Trophoblast cell (in vitro differentiated cells and primary cell): ENCODE data around the gene PEA15.

ENCODE experiments used
- DNase-seq, 2 donors: peaks; one replicate each; pipeline ENCODE4 v3.0.0-alpha.2; 2016
- H2AFZ ChIP-seq: 2 replicates; pipeline ENCODE4 v1.6.1; 2013; ENCODE audit warnings: low read length, moderate library complexity, mild to moderate bottlenecking; ENCODE audit not compliant: insufficient read depth, poor library complexity
- H2AK5ac ChIP-seq: 2 replicates; pipeline ENCODE4 v1.6.1; 2013; ENCODE audit warnings: mild to moderate bottlenecking, low read length
- H2BK120ac ChIP-seq: 2 replicates; pipeline ENCODE4 v1.6.1; 2013; ENCODE audit warnings: low read length, mild to moderate bottlenecking, moderate library complexity; ENCODE audit not compliant: insufficient read depth, poor library complexity
- H2BK12ac ChIP-seq: 2 replicates; pipeline ENCODE4 v1.6.1; 2013; ENCODE audit warnings: mild to moderate bottlenecking, low read length, moderate library complexity
- H2BK5ac ChIP-seq: 2 replicates; pipeline ENCODE4 v1.6.1; 2013; ENCODE audit warnings: low read length, low read depth, moderate library complexity, mild to moderate bottlenecking; ENCODE audit not compliant: poor library complexity
- H3K14ac ChIP-seq: 2 replicates; pipeline ENCODE4 v1.6.1; 2013; ENCODE audit warnings: mild to moderate bottlenecking, low read length
- H3K18ac ChIP-seq: 2 replicates; pipeline ENCODE4 v1.6.1; 2013; ENCODE audit warnings: mild to moderate bottlenecking, low read length
- H3K23ac ChIP-seq: 2 replicates; pipeline ENCODE4 v1.6.1; 2013; ENCODE audit warnings: low read length
- H3K27ac ChIP-seq: 2 replicates; pipeline ENCODE4 v1.5.1; 2013; ENCODE audit warnings: low read depth, mild to moderate bottlenecking, inconsistent platforms, low read length, moderate library complexity
- H3K27me3 ChIP-seq: 2 replicates; pipeline ENCODE4 v1.6.1; 2013; ENCODE audit warnings: inconsistent platforms, mild to moderate bottlenecking, low read length, moderate library complexity; ENCODE audit not compliant: insufficient read depth
- H3K36me3 ChIP-seq, 2 experiments: 1 replicate in 1 of 2; 2 replicates in 1 of 2; pipeline ENCODE4 v1.6.1; 2013; ENCODE audit warnings: low read length in 2 of 2, mild to moderate bottlenecking in 2 of 2, moderate library complexity in 1 of 2; ENCODE audit not compliant: insufficient read depth in 2 of 2, control insufficient read depth in 1 of 2
- H3K4ac ChIP-seq: 2 replicates; pipeline ENCODE4 v1.6.1; 2013; ENCODE audit warnings: low read depth, mild to moderate bottlenecking, low read length, moderate library complexity
- H3K4me1 ChIP-seq, 2 experiments: 1 replicate in 1 of 2; 2 replicates in 1 of 2; pipeline ENCODE4 v1.6.1; 2013; ENCODE audit warnings: low read length in 2 of 2, mild to moderate bottlenecking in 2 of 2, moderate library complexity in 1 of 2; ENCODE audit not compliant: insufficient read depth in 2 of 2, control insufficient read depth in 1 of 2
- H3K4me2 ChIP-seq: 2 replicates; pipeline ENCODE4 v1.6.1; 2013; ENCODE audit warnings: inconsistent platforms, mild to moderate bottlenecking, low read length, moderate library complexity
- H3K4me3 ChIP-seq: 2 replicates; pipeline ENCODE4 v1.5.1; 2013; ENCODE audit warnings: mild to moderate bottlenecking, low read depth, low read length, inconsistent platforms
- H3K79me1 ChIP-seq: one replicate; pipeline ENCODE4 v1.6.1; 2013; ENCODE audit warnings: low read length
- H3K79me2 ChIP-seq: 2 replicates; pipeline ENCODE4 v1.6.1; 2013; ENCODE audit warnings: low read length, mild to moderate bottlenecking; ENCODE audit not compliant: control insufficient read depth, insufficient read depth, poor library complexity
- H3K9ac ChIP-seq: 2 replicates; pipeline ENCODE4 v1.6.1; 2013; ENCODE audit warnings: mild to moderate bottlenecking, low read length
- H3K9me3 ChIP-seq: 2 replicates; pipeline ENCODE4 v1.6.1; 2013; ENCODE audit warnings: low read depth, mild to moderate bottlenecking, control low read depth, inconsistent platforms, low read length; ENCODE audit not compliant: insufficient read depth
- H4K12ac ChIP-seq: 2 replicates; pipeline ENCODE4 v1.6.1; 2013; ENCODE audit warnings: low read depth, mild to moderate bottlenecking, low read length, moderate library complexity
- H4K8ac ChIP-seq: 2 replicates; pipeline ENCODE4 v1.6.1; 2013; ENCODE audit warnings: low read depth, mild to moderate bottlenecking, low read length, moderate library complexity
- H4K91ac ChIP-seq: one replicate; pipeline ENCODE4 v1.6.1; 2013; ENCODE audit warnings: low read depth, mild to moderate bottlenecking, low read length, moderate library complexity
- WGBS: extraction: QIAGEN DNeasy Blood & Tissue Kit; methylation state at CpG from one replicate; pipeline ENCODE4 v1.1.7; 2013; ENCODE audit warnings: missing lambda C conversion rate; ENCODE audit not compliant: insufficient read length, insufficient coverage; ENCODE audit errors: extremely low coverage; 5-methylcytosine and 5-hydroxymethylcytosine counted together

PEA15 gene

GRCh38 chr1:160220301-160220700 lies 15.1 kb downstream of the PEA15 start:
- no peak overlapping the region for H4K12ac ChIP-seq
- H4K91ac ChIP-seq = no peak overlapping the region
- H2BK5ac ChIP-seq = no peak overlapping the region

GRCh38 chr1:160221089-160221488 lies 15.9 kb downstream of the PEA15 start:
- no peak overlapping the region for H3K4me3 ChIP-seq
- H3K4ac ChIP-seq = no peak overlapping the region
- no peak overlapping the region for H2BK5ac ChIP-seq
- no peak overlapping the region for H3K18ac ChIP-seq
- H2AFZ ChIP-seq = no peak overlapping the region
- peak overlapping the region; percentile 48 for H3K9ac ChIP-seq
- H3K9me3 ChIP-seq = no peaks in the 10 kb centered on the region
- no peak overlapping the region for H2BK120ac ChIP-seq
- H4K8ac ChIP-seq = no peak overlapping the region
- no peak overlapping the region for H3K4me2 ChIP-seq
- no peak overlapping the region for H4K91ac ChIP-seq
- no peaks in the 10 kb centered on the region for H3K79me2 ChIP-seq
- peaks cover 8% of the 10 kb centered on the region in 2 experiments for H3K4me1 ChIP-seq
- no peak overlapping the region for H3K27ac ChIP-seq
- H3K36me3 ChIP-seq = peaks cover 36 to 66% of the 10 kb centered on the region in 2 experiments
- no peak overlapping the region for H2AK5ac ChIP-seq
- no peak overlapping the region for H3K14ac ChIP-seq
- H3K23ac ChIP-seq = no peak overlapping the region
- no peak for DNase-seq
- H2BK12ac ChIP-seq = no peak overlapping the region
- no peaks in the 10 kb centered on the region for H3K79me1 ChIP-seq
- no peak overlapping the region for H4K12ac ChIP-seq
- H3K27me3 ChIP-seq = no peaks in the 10 kb centered on the region

More at GRCh38 chr1:160220301-160220700, 15.1 kb downstream of the PEA15 start:
- no peak overlapping the region for H2AK5ac ChIP-seq
- H3K9me3 ChIP-seq = no peaks in the 10 kb centered on the region
- H3K4me3 ChIP-seq = no peak overlapping the region
- no peak overlapping the region for H4K8ac ChIP-seq
- no peak overlapping the region for H3K9ac ChIP-seq
- no peak overlapping the region for H3K4ac ChIP-seq
- H3K14ac ChIP-seq = no peak overlapping the region
- no peaks in the 10 kb centered on the region for H3K27me3 ChIP-seq
- DNase-seq = no peak
- H2BK12ac ChIP-seq = no peak overlapping the region
- H3K4me1 ChIP-seq = peaks cover 8% of the 10 kb centered on the region in 2 experiments
- no peaks in the 10 kb centered on the region for H3K79me2 ChIP-seq
- peaks cover 34 to 65% of the 10 kb centered on the region in 2 experiments for H3K36me3 ChIP-seq
- no peak overlapping the region for H3K4me2 ChIP-seq
- no peak overlapping the region for H2AFZ ChIP-seq
- H3K79me1 ChIP-seq = no peaks in the 10 kb centered on the region
- H3K23ac ChIP-seq = no peak overlapping the region
- H2BK120ac ChIP-seq = no peak overlapping the region
- H3K18ac ChIP-seq = no peak overlapping the region
- no CpG with 5 or more reads among the region's 2 CpGs for WGBS
- no peak overlapping the region for H3K27ac ChIP-seq

GRCh38 chr1:160222546-160222945 lies 17.4 kb downstream of the PEA15 start:
- no CpG with 5 or more reads among the region's 3 CpGs for WGBS
- H4K8ac ChIP-seq = no peak overlapping the region
- no peaks in the 10 kb centered on the region for H3K9me3 ChIP-seq
- no peak overlapping the region for H2AFZ ChIP-seq
- no peak overlapping the region for H4K12ac ChIP-seq
- no peak overlapping the region for H3K4me3 ChIP-seq
- no peak overlapping the region for H3K18ac ChIP-seq
- no peak for DNase-seq
- H2AK5ac ChIP-seq = no peak overlapping the region
- no peak overlapping the region for H3K23ac ChIP-seq
- no peaks in the 10 kb centered on the region for H3K79me1 ChIP-seq
- H3K79me2 ChIP-seq = no peaks in the 10 kb centered on the region
- H3K4me1 ChIP-seq = peaks cover 8% of the 10 kb centered on the region in 2 experiments
- no peak overlapping the region for H3K9ac ChIP-seq
- H3K27me3 ChIP-seq = no peaks in the 10 kb centered on the region
- H3K4me2 ChIP-seq = no peak overlapping the region
- H4K91ac ChIP-seq = no peak overlapping the region
- no peak overlapping the region for H2BK12ac ChIP-seq
- H3K27ac ChIP-seq = no peak overlapping the region
- no peak overlapping the region for H3K14ac ChIP-seq
- H2BK5ac ChIP-seq = no peak overlapping the region
- H3K4ac ChIP-seq = no peak overlapping the region
- H3K36me3 ChIP-seq = peaks cover 32 to 60% of the 10 kb centered on the region in 2 experiments
- no peak overlapping the region for H2BK120ac ChIP-seq

- no peaks in the 10 kb centered on the region for H3K9me3 ChIP-seq
- no peaks in the 10 kb centered on the region for H3K27me3 ChIP-seq
- no peak overlapping the region for H4K12ac ChIP-seq
- peaks cover 28 to 53% of the 10 kb centered on the region in 2 experiments for H3K36me3 ChIP-seq
- H3K4ac ChIP-seq = no peak overlapping the region
- no peak overlapping the region for H3K14ac ChIP-seq
- no peak overlapping the region for H2BK120ac ChIP-seq
- no peak overlapping the region for H3K18ac ChIP-seq
- H3K9ac ChIP-seq = peak overlapping the region; percentile 73
- no peaks in the 10 kb centered on the region for H3K4me1 ChIP-seq
- peak overlapping the region; percentile 6 for H3K4me3 ChIP-seq
- H2AK5ac ChIP-seq = no peak overlapping the region
- no peak overlapping the region for H3K27ac ChIP-seq
- H2AFZ ChIP-seq = no peak overlapping the region
- no peak overlapping the region for H3K23ac ChIP-seq
- no peak overlapping the region for H4K8ac ChIP-seq
- no peak overlapping the region for H4K91ac ChIP-seq
- no peak overlapping the region for H3K4me2 ChIP-seq
- H2BK5ac ChIP-seq = no peak overlapping the region
- no peak for DNase-seq
- no peaks in the 10 kb centered on the region for H3K79me1 ChIP-seq
- WGBS = no CpG with 5 or more reads among the region's 2 CpGs
- no peak overlapping the region for H2BK12ac ChIP-seq
- H3K79me2 ChIP-seq = no peaks in the 10 kb centered on the region
These were observed 19.4 kb downstream of the PEA15 start for GRCh38 chr1:160224606-160225005.
